GM19240 (cell line): Measurements from ENCODE around the gene LARGE1.

Experiments used
- DNase-seq: peaks from one replicate; pipeline ENCODE4 v3.0.0; 2011; ENCODE audit warnings: low spot score; ENCODE audit not compliant: insufficient read length

LARGE1 gene

DNA sequence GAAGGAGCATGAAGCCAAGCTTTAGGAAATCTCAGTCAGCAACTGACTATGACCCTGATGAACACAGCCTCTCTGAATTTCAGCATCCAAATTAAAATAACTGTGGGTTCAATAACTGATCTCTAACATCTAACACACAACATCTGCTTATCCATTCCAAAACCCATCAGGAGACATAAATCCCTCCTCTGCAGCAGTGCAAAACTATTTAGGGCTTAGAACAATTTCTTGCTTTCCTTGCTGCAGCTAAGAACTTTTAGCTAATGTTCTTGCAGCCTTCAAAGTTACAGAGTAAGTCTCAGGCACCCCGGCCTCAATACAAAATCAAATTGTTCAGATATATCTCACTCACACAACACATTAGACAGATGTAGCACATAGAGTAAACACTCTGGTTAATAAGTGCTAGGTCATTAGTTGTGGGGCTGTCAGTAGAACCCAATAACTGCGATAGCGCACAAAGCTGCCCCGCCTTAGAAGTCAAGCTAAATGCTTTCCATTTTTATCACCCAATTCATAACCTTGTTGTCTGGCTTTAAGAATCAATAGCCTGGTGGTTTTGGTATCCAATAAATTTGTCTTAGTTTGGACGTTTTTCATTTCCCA lies 139.6 kb downstream of the LARGE1 start:
- no peak for DNase-seq

DNA sequence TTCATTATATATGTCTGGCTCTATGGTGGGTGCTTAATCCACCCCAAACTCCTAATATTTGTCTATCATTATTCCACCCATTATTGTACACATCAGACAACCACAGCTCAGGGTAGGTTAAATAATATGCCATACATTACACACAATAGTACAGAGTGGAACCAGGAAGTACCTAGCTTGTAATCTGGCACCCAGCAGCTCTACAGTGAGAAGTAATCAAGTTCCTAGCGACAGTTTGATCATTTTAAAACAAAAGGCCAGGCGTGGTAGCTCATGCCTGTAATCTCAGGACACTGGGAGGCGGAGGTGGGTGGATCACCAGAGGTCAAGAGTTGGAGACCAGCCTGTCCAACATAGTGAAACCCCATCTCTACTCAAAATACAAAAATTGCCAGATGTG lies 141.0 kb downstream of the LARGE1 start:
- no peak for DNase-seq

GRCh38 chr22:33776491-33776890 lies 143.8 kb downstream of the LARGE1 start:
- DNase-seq: no peak

DNA sequence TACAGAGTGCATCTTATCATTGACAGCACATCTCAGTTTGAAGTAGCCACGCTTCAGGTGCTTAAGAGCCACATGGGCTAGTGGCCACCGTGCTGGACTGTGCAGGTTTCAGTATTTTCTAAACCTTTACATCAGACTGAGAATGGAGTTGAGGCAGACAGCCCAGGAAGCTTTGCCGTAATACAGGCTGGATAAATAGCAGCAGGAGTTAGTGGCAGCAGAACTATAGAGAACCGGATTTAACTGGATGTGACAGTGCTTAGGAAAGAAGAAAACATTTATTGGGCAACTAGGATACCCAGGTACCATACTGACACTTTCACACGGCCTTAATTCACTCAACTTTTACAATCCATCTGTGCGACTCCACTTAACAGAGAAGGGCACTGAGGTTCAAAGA lies 145.5 kb downstream of the LARGE1 start:
- no peak for DNase-seq

DNA sequence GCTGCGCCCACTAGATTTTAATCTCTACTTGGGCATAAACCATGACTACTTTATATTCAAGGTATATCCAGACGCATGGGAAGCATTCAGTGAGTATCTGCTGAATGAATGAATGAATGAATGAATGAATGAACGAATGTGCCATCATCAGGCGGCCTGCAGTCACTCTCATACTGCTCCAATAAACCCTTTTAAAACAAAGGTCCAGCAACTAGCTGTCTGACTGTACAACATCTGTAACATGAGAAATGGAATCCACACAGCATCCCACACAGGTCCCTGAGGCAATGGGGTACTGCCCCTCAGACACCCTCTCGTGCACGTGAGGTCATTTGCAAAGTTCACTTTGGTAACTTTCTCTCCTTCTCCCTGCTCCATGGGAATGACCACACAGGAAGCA lies 147.5 kb downstream of the LARGE1 start:
- no peak for DNase-seq

DNA sequence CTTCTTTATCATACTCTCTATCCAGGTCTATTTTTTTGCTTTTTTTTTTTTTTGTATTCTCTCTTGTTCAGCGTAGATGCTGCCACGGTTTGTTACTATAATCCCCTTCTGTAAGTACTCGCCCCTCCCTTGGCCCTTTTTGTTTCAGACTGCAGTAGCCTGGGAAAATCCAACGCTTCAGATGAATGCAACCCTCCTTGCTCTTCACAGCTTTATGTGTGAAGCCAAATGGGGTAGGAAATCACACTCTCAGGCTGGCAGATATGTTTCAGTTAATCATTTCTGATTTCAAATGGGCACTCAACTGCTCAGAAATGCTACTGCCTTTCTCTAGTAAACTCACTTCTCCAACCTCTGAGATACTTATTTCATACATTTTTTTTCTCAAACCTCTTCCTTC lies 149.1 kb downstream of the LARGE1 start:
- no peak for DNase-seq

DNA sequence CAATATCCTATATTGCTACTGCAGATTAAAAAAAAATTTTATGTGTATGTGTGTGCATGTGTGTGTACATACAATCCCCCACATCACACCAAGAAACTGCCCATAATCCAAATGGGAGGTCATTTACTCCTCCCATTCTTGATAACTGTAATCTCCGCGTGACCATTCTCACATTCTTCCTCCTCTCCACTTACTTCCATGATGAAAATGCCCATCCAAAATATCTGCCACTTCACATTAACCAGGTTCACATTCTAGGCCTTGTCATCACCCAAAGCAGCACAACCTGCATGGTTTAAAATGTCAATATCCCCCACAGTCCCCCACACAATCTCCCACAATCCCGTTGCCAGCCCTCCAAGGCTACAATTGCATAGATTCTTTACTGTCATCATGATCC lies 149.6 kb downstream of the LARGE1 start:
- DNase-seq: no peak

DNA sequence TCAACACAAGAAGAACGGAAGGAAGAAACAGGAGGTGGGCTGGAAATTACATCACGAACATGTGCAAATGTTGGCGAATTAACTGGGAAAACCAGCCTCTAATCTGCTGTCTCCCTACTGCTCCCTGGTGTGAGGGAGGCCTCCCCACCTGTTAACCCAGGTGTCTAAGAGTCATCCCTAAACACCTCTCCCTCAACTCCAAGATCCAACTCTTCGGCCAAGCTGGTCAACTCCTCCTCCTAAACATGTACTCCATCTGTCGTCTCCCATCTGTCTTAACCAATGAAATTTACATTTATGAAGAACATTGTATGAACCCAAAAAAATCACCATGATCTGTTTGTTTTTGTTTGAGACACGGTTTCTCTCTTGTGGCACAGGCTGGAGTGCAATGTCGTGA lies 154.2 kb downstream of the LARGE1 start:
- no peak for DNase-seq

- DNase-seq: no peak
Observed at GRCh38 chr22:33758961-33759360, 161.3 kb downstream of the LARGE1 start.

DNA sequence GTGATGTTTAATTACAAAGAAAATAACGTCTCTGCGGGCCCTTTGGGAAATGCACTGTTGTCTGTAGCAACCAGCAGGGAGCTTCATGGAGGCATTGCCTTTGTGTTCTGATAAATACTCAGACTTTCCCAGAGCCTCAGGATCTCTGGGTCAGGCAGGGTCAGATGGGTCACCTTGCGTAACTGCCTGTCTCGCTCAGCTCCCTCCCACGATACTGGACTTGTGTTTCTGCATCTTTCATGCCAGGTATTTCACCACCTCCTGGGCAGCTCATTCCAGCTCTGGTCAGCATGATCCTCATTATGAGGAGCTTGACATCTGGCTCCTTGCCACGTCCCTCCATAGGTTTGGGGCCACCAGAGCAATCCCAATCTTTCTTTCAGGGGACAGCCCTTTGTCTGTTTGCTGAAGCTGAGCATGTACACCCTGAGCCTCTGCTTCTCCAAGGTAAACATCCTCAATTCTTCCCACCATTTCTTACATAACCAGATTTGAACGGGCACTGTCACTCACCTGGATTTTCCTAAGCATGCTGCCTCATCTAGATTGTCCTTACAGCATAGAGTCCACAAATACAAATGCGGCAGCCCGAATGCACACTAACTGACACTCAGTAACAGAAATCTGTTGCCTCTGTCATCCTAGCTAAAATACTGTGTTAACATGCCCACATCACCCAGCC lies 162.3 kb downstream of the LARGE1 start:
- no peak for DNase-seq

DNA sequence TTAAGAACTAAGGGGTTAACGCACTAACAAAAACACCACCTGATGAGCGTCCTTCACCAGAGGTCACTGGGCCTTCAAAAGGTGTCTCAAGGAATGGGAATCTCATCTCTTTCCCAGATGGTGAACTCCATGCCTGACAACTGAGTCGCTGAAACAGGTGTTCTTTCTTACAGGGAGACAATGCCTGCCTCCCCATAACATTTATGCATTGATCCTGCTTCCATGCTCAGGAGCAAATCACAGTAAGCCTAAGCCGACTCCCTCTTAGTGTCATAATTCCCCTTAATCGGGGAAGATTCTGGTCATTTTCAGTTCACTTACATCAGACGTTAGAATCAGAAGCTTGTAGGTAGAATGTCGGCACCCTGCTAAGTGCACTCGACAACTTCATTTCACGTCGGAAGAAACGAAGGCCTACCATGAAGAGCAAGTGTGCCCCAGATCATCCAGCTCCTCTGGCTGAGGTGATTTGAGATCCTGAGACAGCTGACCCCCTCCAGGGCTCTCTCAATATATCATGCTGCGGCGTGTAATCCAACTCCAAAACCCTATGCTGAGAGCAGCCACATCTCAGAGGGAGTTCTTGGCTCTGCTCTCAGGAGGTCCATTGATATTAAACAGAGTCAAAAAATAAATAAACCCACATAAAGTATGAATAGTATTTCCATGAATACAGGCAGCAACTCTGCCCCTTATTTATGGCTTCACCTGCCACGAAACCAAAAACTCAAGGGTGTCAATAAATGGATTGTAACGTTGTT lies 163.1 kb downstream of the LARGE1 start:
- DNase-seq: no peak

GRCh38 chr22:33756508-33756949 lies 163.7 kb downstream of the LARGE1 start:
- no peak for DNase-seq

DNA sequence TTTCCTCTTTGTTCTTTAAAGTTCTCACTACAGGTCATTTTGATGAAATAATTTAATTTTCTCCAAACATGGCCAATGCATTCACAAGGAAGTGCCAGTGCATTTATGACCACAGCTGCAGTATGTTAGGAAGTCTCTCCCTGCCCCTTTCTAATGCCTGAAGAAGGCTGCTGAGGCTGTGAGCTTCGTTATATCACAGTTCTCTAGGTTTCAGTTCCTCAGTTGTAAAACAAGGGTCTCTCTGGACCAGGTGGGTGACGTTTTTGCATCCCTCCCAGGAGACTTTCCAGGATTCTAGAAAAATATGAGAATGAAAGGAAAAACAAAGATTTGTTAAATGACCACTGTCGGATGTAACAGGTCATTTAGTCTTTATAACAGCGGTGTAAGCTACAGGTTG lies 171.6 kb downstream of the LARGE1 start:
- DNase-seq: no peak

DNA sequence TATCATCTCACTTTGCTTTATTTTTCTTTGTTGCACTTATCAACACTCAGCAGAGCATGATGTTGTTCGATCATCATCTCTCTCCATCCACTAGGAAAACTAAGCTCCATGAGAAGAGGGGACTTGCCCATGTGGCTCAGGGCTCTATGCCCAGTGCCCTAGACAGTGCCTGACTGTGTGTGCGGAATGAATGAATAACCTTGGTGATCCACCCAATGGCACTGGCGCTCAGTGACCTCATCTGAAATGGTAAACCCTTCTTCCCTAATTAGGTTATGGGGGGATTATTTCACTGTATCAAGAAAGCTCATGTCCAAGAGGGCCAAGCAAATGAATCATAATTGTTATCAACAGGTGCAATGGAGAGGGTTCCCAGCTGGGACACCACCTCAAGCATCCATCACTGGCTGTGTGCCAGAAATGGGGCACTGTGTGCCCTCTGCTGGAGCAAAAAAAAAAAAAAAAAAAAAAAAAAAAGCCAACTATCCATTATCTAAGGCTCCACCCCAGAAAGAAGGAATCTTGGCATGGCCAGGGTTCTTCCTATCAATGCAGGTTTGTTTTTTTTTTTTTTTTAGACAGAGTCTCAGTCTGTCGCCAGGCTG lies 172.6 kb downstream of the LARGE1 start:
- DNase-seq: no peak

- no peak for DNase-seq
Observed at GRCh38 chr22:33747029-33747428, 173.2 kb downstream of the LARGE1 start.

DNA sequence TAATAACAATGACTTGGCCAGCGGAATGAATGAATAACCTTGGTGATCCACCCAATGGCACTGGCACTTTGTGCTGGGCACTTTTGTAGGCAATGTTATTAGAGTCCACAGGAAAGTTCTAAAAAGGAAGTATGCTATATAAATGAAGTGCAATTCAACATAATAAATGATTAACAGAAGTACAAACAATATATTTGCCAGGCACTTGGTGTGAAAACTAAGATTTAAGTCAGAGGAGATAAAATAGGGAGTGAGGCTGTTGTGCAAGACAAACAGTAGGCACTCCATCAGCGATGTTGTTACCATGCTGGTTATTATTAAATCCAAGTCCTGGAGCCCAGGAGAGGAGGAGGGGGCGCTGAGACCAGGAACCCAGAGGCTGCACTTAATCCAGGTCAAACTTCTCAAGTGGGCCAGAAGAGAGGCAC lies 173.8 kb downstream of the LARGE1 start:
- DNase-seq: no peak

DNA sequence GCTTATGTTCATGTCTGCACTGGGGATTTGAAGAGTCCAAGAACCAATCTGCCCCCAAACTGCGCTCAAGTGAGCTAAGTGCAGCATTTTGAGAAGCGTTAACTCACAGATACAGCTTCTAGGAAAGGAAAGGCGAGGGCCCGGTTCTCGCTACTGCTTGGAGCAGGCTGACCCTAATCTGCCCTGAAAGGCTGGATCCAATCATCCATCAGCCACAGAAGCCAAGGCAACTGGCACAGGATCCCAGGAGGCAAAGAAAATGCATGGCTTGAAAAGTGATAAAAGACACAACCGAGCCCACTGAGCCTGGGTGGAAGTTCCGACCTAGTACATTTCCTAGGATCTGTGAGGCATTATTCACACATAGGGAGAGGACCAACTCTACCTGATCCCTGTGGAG lies 174.8 kb downstream of the LARGE1 start:
- DNase-seq: no peak

DNA sequence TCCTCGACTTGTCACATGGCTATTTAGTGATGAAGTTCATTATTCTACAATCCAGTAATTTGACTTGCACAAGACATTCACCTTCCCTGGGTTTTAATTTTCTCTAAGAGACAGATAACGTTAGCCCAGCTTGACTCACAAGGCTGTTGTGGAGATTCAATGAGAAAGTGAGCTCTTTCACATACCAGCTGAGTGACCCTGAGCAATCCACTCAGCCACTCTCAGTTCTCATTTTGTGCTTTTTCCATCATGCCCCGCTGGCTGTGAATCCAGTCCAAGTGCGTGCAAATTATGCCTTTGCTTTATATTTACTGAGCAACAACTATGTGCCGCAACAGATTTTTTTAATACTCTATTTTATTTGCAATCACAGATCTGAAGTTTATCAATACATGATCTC lies 176.5 kb downstream of the LARGE1 start:
- DNase-seq: peak; percentile 14

GRCh38 chr22:33741025-33741424 lies 179.3 kb downstream of the LARGE1 start:
- DNase-seq: no peak

GRCh38 chr22:33739516-33739915 lies 180.8 kb downstream of the LARGE1 start:
- DNase-seq: no peak

DNA sequence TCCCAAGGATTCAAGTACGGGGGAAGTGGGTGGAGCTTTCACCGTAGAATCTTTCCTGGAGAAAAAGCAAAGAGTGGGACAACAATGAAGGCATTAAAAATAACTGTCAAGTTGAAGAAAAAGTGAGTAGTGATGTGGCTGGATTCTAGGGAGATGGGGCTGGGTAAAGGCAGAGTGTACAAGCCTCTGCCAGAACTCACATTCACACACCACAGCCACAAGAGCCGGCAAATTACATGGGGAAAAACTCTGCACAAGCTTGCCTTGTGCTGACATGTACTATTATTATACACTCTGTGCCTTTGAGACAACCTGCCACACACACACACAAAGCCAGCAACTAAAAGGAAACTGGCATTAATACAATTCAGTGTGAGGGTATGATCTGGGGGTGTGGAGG lies 182.6 kb downstream of the LARGE1 start:
- DNase-seq: no peak

DNA sequence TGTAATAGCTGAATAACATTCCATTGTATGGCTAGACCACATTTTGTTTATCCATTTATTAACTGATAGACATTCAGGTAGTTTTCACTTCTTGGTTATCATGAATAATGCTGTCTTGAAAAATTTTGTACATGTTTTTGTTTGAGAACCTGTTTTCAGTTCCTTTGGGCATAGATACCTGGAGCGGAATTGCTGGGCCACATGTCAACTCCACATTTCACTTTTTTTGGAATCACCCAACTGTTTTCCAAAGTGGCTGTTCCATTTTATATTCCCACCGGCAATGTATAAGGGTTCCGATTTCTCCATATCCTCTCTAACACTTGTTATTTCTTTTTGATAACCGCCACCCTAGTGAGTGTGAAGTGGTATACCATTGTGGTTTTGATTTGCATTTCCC lies 184.3 kb downstream of the LARGE1 start:
- DNase-seq: no peak
